ENCODE results near the gene NT5C.

DNA sequence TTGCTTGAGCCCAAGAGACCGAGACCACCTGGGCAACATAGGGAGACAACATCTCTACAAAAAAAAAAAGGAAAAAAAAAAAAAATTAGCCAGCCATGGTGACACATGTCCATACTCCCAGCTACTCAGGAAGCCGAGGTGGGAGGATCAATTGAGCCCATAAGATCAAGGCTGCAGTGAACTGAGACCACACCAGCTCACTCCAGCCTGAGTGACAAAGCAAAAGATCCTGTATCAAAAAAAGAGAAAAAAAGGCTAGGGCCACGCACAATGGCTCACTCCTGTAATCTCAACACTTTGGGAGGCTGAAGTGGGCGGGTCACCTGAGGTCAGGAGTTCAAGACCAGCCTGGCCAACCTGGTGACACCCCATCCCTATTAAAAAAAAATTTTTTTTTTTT, 37.5 kb upstream of the NT5C start:
- TF ChIP-seq LEF1 (IDR thresholded peaks at IDR 0.05; ENCODE audit: borderline replicate concordance) (no peak), SUZ12 (IDR thresholded peaks at IDR 0.05) (no peak), FOXM1 (IDR thresholded peaks at IDR 0.05; ENCODE audit: borderline replicate concordance) (no peak), ARNT (IDR thresholded peaks at IDR 0.05) (no peak), FOXA1 (IDR thresholded peaks at IDR 0.05) (no peak), SP1 (IDR thresholded peaks at IDR 0.05) (no peak), TARDBP (IDR thresholded peaks at IDR 0.05) (no peak), L3MBTL2 (conservative IDR thresholded peaks at IDR 0.05) (no peak), ELF4 (IDR thresholded peaks at IDR 0.05) (no peak), ZNF384 (IDR thresholded peaks at IDR 0.05) (no peak)

All from HEK293T (cell line).